ENCODE results near the gene CA9. TPM values are rescaled to one million over a fixed set of nuclear protein-coding genes. Genes with fewer than 3 reads are reported as not detected.
"Not testable (repeated sequence)": the region's sequence is repeated elsewhere in the genome, so short reads cannot be mapped to it uniquely, and the experiment has no call there.

The CA9 gene
- 0.33 and 0.55 TPM in 2 replicates for total RNA-seq (2014; rRNA removed; shearing (Covaris generic))
- 64.9 and 70.8 TPM in 2 replicates for polyA plus RNA-seq (2015; cell fraction: cytosol; rRNA removed)
- 101 and 114 TPM in 2 replicates for polyA plus RNA-seq (2015; cell fraction: nucleus; rRNA removed)

DNA sequence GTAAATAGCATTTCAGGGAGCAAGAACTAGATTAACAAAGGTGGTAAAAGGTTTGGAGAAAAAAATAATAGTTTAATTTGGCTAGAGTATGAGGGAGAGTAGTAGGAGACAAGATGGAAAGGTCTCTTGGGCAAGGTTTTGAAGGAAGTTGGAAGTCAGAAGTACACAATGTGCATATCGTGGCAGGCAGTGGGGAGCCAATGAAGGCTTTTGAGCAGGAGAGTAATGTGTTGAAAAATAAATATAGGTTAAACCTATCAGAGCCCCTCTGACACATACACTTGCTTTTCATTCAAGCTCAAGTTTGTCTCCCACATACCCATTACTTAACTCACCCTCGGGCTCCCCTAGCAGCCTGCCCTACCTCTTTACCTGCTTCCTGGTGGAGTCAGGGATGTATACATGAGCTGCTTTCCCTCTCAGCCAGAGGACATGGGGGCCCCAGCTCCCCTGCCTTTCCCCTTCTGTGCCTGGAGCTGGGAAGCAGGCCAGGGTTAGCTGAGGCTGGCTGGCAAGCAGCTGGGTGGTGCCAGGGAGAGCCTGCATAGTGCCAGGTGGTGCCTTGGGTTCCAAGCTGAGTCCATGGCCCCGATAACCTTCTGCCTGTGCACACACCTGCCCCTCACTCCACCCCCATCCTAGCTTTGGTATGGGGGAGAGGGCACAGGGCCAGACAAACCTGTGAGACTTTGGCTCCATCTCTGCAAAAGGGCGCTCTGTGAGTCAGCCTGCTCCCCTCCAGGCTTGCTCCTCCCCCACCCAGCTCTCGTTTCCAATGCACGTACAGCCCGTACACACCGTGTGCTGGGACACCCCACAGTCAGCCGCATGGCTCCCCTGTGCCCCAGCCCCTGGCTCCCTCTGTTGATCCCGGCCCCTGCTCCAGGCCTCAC, at the start of gene CA9:
CA9 (plus strand) TSS at position 797 of the 893 bp plus-strand sequence; CDS start at position 829, 32 bp downstream.
- DNase-seq (ENCODE audit: low read depth), result no peak

DNA sequence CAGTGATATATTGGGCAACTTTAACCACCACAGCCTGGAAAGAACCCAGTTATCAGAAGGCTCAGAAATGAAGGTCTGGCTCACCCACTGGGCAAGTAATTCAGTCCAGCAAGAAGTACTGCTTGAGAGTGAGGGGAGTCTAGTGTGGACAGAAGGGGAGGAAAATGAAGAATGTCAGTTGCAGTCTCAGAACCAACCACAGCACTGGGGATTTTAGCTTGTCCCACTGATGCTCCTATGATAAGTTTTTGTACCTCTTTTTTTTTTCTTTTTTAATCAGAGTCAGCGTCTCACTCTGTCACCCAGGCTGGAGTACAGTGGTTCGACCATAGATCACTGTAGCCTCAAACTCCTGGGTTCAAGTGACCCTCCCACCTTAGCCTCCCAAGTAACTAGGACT, 46.2 kb upstream of the CA9 start:
- no peak for DNase-seq (ENCODE audit: low read depth)

GRCh38 chr9:35628389-35628991, 45.2 kb upstream of the CA9 start:
- DNase-seq (ENCODE audit: low read depth), result no peak

DNA sequence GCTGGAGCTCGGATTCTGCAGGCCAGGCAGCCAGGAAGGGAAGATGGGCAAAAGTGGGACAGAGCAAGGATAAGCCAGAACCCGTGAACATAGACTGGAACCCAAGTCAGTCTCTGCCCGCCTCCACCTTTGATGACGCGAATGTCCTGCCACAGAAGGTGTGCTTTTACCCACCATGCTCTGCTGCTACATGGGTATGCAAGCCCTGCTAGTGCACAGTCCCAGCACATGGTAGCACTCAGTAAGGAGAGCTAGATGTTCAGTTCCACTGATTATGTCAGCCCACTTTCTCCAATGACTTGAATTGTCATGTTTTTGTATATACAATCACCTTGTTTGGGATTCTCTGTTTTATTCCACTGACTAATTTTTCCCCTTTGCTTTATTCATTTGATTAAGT, 44.1 kb upstream of the CA9 start:
- DNase-seq (ENCODE audit: low read depth), result no peak

DNA sequence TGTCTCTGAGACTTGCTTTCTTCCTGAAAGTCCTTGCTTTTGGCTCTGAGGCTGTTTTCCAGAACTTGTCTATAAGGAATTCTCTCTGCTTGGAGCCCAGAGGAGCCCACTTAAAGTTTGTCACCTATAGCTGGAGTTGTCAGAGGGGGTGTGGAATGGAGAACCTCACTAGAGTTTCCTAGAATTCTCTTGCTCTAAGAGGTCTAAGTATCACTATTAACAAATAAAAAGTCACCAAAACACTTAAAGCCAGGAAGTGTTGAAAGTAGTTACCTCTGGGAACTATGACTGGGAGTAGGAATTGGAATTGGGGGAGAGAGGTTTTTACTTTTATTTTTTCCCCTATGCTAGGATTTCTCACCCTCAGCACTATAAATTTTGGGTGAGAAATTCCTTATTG, 38.0 kb upstream of the CA9 start:
- DNase-seq (ENCODE audit: low read depth), result no peak

GRCh38 chr9:35636135-35636876, 37.4 kb upstream of the CA9 start:
- no peak for DNase-seq (ENCODE audit: low read depth)

DNA sequence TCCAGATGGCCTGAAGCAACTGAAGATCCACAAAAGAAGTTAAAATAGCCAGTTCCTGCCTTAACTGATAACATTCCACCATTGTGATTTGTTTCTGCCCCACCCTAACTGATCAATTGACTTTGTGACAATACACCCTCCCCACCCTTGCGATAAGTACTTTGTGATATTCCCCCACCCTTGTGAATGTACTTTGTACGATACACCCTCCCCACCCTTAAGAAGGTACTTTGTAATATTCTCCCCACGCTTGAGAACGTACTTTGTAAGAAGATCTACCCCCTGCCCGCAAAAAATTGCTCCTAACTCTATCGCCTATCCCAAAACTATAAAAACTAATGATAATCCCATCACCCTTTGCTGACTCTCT, 36.9 kb upstream of the CA9 start:
- DNase-seq (ENCODE audit: low read depth), result not testable (repeated sequence)

GRCh38 chr9:35637427-35637955, 36.2 kb upstream of the CA9 start:
- DNase-seq (ENCODE audit: low read depth), result not testable (repeated sequence)

DNA sequence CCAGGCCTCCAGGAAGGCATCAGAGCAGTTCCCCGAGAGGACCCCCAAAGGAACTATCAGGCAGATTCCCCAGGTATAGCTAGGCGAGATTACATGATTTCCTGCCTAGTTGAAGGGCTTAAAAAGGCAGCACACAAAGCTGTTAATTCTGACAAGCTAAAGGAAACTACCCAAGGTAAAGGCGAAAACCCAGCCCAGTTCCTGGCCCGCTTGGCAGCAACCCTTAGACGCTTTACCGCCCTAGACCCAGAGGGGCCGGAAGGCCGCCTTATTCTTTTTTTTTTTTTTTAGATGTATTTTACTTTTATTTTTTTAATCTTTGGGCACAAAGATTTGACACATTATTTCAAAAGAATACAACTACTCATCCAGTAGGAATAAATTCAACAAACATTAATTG, 35.0 kb upstream of the CA9 start:
- not testable (repeated sequence) for DNase-seq (ENCODE audit: low read depth)

DNA sequence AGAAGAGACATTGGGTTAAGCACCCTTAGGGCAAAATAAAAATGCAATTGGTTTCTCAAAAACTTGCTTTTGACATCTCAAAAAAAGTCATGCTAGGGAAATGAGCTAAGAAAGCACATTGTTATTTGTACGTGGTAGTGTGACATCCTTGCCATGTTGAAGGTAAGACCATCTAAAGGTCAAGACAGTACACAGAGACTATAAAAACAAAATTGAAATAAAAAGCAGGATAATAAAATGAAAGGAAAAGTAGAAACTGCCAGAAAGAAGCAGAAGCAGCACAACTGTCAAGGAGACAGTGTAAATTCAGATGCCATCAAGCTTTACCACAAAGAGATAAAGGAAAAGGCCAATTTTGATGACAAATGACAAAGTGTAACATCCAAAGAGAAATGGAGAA, 34.5 kb upstream of the CA9 start:
- DNase-seq (ENCODE audit: low read depth), result not testable (repeated sequence)

- DNase-seq (ENCODE audit: low read depth), result no peak
These were observed 34.1 kb upstream of the CA9 start for GRCh38 chr9:35639631-35640030.

DNA sequence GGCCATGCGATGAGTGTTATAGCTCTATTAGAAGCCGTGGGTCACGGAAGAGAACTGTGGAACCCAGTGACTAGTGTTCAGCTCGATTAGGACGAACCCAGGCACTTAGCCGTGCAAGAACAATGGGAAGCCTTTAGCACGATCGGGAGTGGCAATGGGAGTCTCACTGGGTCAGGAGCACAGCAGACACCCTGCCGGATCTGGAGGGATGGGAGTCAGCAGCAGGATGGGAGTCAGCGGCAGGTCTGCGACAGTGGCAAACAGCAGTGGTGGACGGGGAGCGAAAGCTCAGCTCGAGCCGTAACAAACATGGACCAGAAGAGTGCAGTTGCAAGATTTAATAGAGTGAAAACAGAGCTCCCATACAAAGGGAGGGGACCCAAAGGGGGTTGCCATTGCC, 33.3 kb upstream of the CA9 start:
- DNase-seq (ENCODE audit: low read depth), result not testable (repeated sequence)

GRCh38 chr9:35641478-35641877, 32.2 kb upstream of the CA9 start:
- not testable (repeated sequence) for DNase-seq (ENCODE audit: low read depth)

DNA sequence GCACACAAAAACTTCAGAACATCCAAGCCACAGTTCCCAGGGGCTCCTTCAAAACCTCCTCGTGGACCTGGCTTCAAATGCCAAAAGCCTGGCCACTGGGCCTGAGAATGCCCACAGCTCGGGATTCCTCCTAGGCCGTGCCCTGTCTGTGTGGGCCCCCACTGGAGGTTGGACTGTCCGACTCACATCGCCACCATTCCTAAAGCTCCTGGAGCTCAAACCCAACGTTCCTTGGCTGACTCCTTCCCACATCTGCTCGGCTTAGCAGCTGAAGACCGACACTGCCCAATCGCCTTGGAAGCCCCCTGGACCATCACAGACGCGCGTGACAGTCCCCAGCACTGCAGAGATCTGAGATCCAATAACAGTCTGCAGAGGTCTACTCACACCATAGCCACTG, 30.7 kb upstream of the CA9 start:
- no peak for DNase-seq (ENCODE audit: low read depth)

DNA sequence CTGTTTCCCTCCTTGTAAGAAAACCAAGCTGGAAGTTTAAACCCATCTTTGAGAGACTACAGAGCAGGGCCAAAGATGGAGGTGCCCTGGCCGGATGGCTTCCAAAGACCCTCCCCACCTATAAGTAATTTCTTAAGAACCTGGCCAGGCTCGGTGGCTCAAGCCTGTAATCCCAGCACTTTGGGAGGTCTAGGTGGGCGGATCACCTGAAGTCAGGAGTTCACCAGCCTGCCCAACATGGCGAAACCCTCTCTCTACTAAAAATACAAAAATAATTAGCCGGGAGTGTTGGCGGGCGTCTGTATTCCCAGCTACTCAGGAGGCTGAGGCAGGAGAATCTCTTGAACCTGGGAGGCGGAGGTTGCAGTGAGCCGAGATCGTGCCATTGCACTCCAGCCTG, 28.0 kb upstream of the CA9 start:
- not testable (repeated sequence) for DNase-seq (ENCODE audit: low read depth)

GRCh38 chr9:35646153-35646532, 27.6 kb upstream of the CA9 start:
- DNase-seq (ENCODE audit: low read depth), result no peak

- peak; percentile 84 for DNase-seq (ENCODE audit: low read depth)
These were observed 27.0 kb upstream of the CA9 start for GRCh38 chr9:35646533-35647265.

DNA sequence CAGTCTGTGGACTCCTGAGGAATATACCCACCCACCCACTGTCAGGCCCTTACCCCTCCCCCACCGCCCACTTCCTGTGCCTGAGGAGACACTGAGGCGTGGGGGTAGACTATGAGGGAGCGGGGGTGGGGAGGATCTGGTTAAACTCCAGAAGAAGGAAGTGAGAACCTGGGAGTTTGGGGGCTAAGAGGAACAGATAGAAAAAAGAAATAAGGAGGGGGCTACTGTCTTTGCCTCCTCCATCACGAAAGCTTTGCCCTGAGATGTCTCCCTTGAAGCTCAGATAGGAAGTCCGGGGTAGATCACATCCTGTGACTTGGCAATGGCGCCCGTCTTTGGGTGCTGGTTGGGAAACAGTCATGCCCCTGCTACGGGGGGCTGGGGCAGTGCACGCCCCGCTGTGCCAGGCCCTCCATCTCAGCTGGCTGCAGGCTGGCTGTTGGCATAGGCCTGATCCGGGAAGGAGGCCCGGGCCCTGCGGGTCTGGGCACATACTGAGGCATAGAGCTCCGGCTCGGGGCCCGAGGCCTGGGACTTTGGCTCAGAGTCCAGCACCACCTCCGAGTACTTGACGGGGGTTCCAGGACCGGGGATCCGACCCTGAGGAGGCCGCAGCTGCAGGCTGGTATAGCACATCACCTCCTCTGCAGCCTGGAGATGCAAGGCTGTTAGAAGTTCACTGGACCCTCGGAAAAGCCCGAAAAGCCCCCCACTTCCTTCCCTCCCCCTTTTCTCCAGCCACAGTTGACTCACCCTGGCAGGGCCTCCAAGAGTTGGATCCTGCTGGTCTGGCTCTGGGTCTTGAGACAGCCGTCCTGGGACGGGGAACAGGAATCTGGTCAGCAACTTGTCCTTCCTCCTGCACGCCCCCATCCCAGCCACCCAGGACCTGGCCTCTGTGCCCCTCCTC, 24.0 kb upstream of the CA9 start:
- DNase-seq (ENCODE audit: low read depth), result no peak

GRCh38 chr9:35650341-35651158, 23.2 kb upstream of the CA9 start, which contains the start of gene SIT1:
Gene SIT1 (minus strand): TSS chr9:35650931. CDS start chr9:35650853, 78 bp downstream.
- DNase-seq (ENCODE audit: low read depth), result no peak
